ENCODE data around the gene SPAG9. TPM values are rescaled to one million over a fixed set of nuclear protein-coding genes. Genes with fewer than 3 reads are reported as not detected.

Gene SPAG9
- total RNA-seq, 4 donors from 2014 or later, result 39.4 to 211 (median 107) TPM

DNA sequence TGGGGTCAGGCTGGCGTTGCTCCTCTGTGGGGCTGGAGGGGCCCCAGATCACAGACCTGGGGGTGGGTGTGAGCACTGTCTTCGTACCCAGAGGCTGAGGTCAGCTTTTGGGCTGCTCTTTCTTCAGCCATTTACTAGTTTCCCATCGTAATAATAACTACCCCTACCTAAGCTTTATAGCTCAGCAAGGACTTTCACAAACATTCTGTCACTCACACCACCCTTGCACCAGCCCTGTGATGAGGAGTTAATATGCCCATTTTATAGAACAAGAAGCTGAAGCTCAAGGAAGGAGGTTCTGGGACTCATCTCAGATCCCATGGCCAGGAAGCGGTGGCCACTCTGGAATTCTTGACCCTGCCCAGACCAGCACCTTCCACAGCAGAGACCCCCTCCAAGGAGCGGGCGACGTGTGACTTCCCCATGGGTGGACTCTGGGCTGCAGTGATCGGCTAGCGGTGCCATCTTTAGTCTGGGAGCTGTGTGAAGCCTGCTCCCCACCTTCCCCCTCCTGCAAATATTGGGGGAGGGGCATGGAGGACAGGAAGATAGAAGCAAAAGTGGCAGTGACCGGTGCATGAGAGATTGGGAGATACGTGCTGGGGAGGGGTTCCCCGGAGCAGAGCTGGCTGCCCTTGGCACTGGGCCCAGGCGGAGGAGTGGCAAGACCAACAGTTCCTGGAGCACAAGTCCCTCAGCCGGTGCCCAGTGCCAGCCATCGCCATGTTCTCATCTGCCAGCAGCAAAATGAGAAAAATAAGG, 172.7 kb downstream of the SPAG9 start:
- H3K4me1 ChIP-seq, result peaks cover 3 to 29% of the 10 kb centered on the region in 2 donors
- peak overlapping the region; percentile 86 to 96 for H3K27ac ChIP-seq
- intact Hi-C loops (cut with DNase I; ENCODE audit: low total_unique reads), result no loop called here
- no peaks in the 10 kb centered on the region for H3K27me3 ChIP-seq
- H3K4me3 ChIP-seq, result no peak overlapping the region
- H3K36me3 ChIP-seq, result no peaks in the 10 kb centered on the region
- no peaks in the 10 kb centered on the region for H3K9me3 ChIP-seq
- peak in 1 of 2 donors; percentile 44 for DNase-seq
- no peak for TF ChIP-seq POLR2A (IDR thresholded peaks at IDR 0.05)

DNA sequence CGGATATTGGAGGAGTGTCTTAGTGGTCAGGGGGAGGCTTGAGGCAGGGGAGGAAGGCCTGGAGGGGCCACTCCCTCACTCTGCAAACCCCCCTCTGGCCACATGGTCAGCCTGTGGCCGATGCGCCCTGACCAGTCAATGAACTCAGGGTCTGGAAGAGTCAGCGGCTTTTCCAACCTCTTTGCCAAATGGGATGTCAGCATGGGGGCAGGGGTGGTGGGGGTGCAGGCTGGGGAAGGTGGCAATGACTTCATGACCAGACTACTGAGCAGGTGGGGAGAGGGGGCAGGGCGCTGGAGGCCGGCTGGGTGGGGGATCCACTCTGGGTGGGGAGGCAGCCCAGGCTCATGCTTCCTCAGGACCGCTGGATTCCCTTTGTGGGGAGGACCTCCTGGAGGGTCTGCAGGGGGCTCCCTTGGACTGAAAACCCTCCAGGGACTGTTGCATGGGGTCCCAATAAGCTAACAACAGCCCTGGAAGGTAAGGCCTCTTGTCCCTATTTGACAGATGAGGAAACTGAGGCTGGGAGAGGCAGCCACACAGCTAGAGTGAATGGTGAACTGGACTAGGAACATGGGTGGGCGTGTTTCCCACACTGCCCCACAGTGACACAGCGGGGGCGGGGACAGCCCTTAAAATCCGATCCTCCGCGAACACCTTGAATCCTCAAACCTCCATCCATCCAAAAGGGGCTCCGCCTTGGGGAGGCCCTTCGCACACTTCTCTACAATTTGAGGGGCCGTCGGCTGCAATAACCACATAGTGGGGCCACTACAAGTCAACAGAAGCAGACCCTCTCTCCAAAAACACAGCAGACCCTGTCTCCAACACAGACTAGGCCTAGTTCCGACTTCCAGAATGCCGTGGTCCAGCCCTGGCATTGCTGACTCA, 173.5 kb downstream of the SPAG9 start:
- peak overlapping the region in 1 of 2 donors; percentile 86 for H3K27ac ChIP-seq
- intact Hi-C loops (cut with DNase I; ENCODE audit: low total_unique reads), result no loop called here
- H3K27me3 ChIP-seq, result no peaks in the 10 kb centered on the region
- no peak overlapping the region for H3K4me3 ChIP-seq
- H3K9me3 ChIP-seq, result no peaks in the 10 kb centered on the region
- H3K4me1 ChIP-seq, result peaks cover 3 to 29% of the 10 kb centered on the region in 2 donors
- no peak for TF ChIP-seq POLR2A (IDR thresholded peaks at IDR 0.05)
- TF ChIP-seq, protein P1, sequence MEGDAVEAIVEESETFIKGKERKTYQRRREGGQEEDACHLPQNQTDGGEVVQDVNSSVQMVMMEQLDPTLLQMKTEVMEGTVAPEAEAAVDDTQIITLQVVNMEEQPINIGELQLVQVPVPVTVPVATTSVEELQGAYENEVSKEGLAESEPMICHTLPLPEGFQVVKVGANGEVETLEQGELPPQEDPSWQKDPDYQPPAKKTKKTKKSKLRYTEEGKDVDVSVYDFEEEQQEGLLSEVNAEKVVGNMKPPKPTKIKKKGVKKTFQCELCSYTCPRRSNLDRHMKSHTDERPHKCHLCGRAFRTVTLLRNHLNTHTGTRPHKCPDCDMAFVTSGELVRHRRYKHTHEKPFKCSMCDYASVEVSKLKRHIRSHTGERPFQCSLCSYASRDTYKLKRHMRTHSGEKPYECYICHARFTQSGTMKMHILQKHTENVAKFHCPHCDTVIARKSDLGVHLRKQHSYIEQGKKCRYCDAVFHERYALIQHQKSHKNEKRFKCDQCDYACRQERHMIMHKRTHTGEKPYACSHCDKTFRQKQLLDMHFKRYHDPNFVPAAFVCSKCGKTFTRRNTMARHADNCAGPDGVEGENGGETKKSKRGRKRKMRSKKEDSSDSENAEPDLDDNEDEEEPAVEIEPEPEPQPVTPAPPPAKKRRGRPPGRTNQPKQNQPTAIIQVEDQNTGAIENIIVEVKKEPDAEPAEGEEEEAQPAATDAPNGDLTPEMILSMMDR (IDR thresholded peaks at IDR 0.05), result no peak
- H3K36me3 ChIP-seq, result no peaks in the 10 kb centered on the region
- peak in 1 of 2 donors; percentile 15 for DNase-seq

DNA sequence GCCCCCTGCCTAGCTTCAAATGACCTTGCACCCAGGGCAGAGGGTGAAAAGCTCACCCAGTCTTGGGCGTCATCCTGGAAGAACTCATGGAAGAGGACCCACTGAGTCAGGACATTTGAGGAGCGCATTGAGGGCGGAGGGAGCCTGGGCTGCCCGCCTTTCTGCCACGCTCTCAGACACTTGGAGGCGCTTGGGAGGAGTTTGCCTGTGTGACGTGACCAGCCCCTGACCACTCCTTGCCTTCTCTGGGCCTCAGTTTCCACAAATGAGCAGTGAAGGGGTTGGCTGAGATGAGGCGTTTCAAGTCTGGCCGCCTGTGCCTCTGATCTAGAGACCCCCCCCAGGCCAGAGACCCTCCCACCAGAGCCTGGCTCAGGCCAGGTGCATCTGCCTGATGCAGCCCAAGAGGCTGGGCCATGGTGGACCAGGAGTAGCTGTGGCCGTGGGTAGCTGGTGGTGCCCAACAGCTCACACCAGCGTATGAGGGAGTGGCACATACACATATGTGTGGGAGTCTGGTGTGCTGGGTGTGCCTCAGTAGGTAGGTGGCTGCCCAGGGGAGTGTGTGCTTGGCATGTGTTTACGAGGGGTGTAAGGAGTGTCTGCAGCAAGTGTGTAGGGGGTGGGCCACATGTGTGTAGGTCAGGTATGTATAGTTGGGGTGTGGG, 174.3 kb downstream of the SPAG9 start:
- H3K27me3 ChIP-seq, result no peaks in the 10 kb centered on the region
- TF ChIP-seq, protein P1 (IDR thresholded peaks at IDR 0.05), result no peak
- DNase-seq, result no peak
- intact Hi-C loops (cut with DNase I; ENCODE audit: low total_unique reads), result no loop called here
- peaks cover 3 to 29% of the 10 kb centered on the region in 2 donors for H3K4me1 ChIP-seq
- no peaks in the 10 kb centered on the region for H3K9me3 ChIP-seq
- no peak overlapping the region for H3K4me3 ChIP-seq
- no peak overlapping the region for H3K27ac ChIP-seq
- H3K36me3 ChIP-seq, result no peaks in the 10 kb centered on the region

DNA sequence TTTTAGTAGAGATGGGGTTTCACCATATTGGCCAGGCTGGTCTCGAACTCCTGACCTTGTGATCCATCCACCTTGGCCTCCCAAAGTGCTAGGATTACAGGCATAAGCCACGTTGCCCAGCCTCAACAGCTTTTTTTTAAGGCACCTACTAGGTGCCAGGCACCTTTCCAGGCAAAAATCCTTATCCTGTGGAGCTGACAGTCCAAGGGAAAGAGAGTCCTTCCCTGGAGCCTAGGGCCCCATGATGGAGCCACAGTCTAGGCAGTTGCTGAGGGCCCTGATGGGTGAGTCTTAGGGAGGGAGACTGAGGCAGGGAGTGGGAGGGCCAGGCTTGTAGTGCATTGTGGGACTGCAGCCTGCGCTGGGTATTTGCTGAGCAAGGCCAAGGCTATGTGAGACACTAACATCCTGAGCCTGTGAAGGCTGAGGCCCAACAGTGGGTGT, 174.9 kb downstream of the SPAG9 start:
- Histone ChIP-seq H3K36me3 (no peaks in the 10 kb centered on the region), H3K27me3 (no peaks in the 10 kb centered on the region), H3K9me3 (no peaks in the 10 kb centered on the region), H3K4me1 (peaks cover 3 to 29% of the 10 kb centered on the region in 2 donors), H3K27ac (no peak overlapping the region), H3K4me3 (no peak overlapping the region)
- intact Hi-C loops (cut with DNase I; ENCODE audit: low total_unique reads), result no loop called here
- TF ChIP-seq POLR2A (IDR thresholded peaks at IDR 0.05), result no peak
- TF ChIP-seq, protein P1 (IDR thresholded peaks at IDR 0.05), result no peak
- peak in 1 of 2 donors; percentile 14 for DNase-seq

- Histone ChIP-seq H3K27ac (peak overlapping the region; percentile 74 to 80), H3K27me3 (no peaks in the 10 kb centered on the region), H3K36me3 (no peaks in the 10 kb centered on the region), H3K4me3 (peak overlapping the region; percentile 20 to 26), H3K9me3 (no peaks in the 10 kb centered on the region), H3K4me1 (peaks cover 3 to 25% of the 10 kb centered on the region in 2 donors)
- intact Hi-C loops (cut with DNase I; ENCODE audit: low total_unique reads), result no loop called here
- no peak for TF ChIP-seq POLR2A (IDR thresholded peaks at IDR 0.05)
- TF ChIP-seq, protein P1 (IDR thresholded peaks at IDR 0.05), result no peak
- peak in 1 of 2 donors; percentile 5 for DNase-seq
Observed at GRCh38 chr17:50944902-50945720, 175.6 kb downstream of the SPAG9 start.
